Fibroblast of skin of left biceps (primary cell): Measurements from ENCODE around the gene TOGARAM2.
"Not testable (repeated sequence)": the region's sequence is repeated elsewhere in the genome, so short reads cannot be mapped to it uniquely, and the experiment has no call there.

Experiments
- DNase-seq, 2 experiments: peaks; one replicate each; pipeline ENCODE4 v3.0.0-alpha.2; 2013; ENCODE audit warnings: low read depth in 2 of 2

Gene TOGARAM2

GRCh38 chr2:29072971-29073725, 92.0 kb downstream of the TOGARAM2 start:
- DNase-seq = no peak

GRCh38 chr2:29073933-29074332, 92.8 kb downstream of the TOGARAM2 start:
- no peak for DNase-seq

- DNase-seq = no peak
Observed at GRCh38 chr2:29074411-29074810, 93.3 kb downstream of the TOGARAM2 start, which contains the start of gene PCARE. Gene PCARE (minus strand): TSS chr2:29074523. CDS start chr2:29074261, 262 bp downstream.

GRCh38 chr2:29075894-29076705, 95.0 kb downstream of the TOGARAM2 start:
- DNase-seq = no peak

- DNase-seq = no peak
Observed at GRCh38 chr2:29079887-29080286, 98.8 kb downstream of the TOGARAM2 start.

- DNase-seq = no peak
Observed at GRCh38 chr2:29080886-29081743, 100.0 kb downstream of the TOGARAM2 start.

GRCh38 chr2:29082804-29083495, 101.9 kb downstream of the TOGARAM2 start:
- no peak for DNase-seq

GRCh38 chr2:29084554-29084953, 103.5 kb downstream of the TOGARAM2 start:
- no peak for DNase-seq

- not testable (repeated sequence) for DNase-seq
Observed at GRCh38 chr2:29090311-29090710, 109.2 kb downstream of the TOGARAM2 start.

- no peak for DNase-seq
Observed at GRCh38 chr2:29096969-29097368, 115.9 kb downstream of the TOGARAM2 start.

GRCh38 chr2:29097569-29097968, 116.5 kb downstream of the TOGARAM2 start:
- no peak for DNase-seq

GRCh38 chr2:29100564-29100963, 119.5 kb downstream of the TOGARAM2 start:
- no peak for DNase-seq
